ENCODE measurements around the gene RERE. TPM values are rescaled to one million over a fixed set of nuclear protein-coding genes. Genes with fewer than 3 reads are reported as not detected.

Gene RERE
- total RNA-seq, 1 donor from 2014 or later = 64.6 TPM

GRCh38 chr1:8328271-8328670, 489.2 kb downstream of the RERE start:
- Histone ChIP-seq H3K9me3 (no peaks in the 10 kb centered on the region), H3K4me3 (no peak overlapping the region), H3K4me1 (peaks cover 7 to 23% of the 10 kb centered on the region in 2 donors), H3K36me3 (peaks cover 5 to 34% of the 10 kb centered on the region in 2 donors), H3K27ac (no peak overlapping the region), H3K27me3 (no peaks in the 10 kb centered on the region)
- no peak for TF ChIP-seq CTCF (IDR thresholded peaks at IDR 0.05)
- intact Hi-C loops (cut with DNase I) = no loop called here
- no peak for DNase-seq (ENCODE audit: low spot score in 2 of 2)

GRCh38 chr1:8326265-8326664, 491.2 kb downstream of the RERE start:
- no peaks in the 10 kb centered on the region for H3K9me3 ChIP-seq

GRCh38 chr1:8325771-8326170, 491.7 kb downstream of the RERE start:
- H3K4me3 ChIP-seq = no peak overlapping the region
- H3K27me3 ChIP-seq = no peaks in the 10 kb centered on the region
- no peak overlapping the region for H3K27ac ChIP-seq
- H3K36me3 ChIP-seq = peaks cover 5 to 32% of the 10 kb centered on the region in 2 donors
- TF ChIP-seq CTCF (IDR thresholded peaks at IDR 0.05) = no peak
- H3K9me3 ChIP-seq = no peaks in the 10 kb centered on the region
- intact Hi-C loops (cut with DNase I) = no loop called here
- H3K4me1 ChIP-seq = peaks cover 7 to 23% of the 10 kb centered on the region in 2 donors
- no peak for DNase-seq (ENCODE audit: low spot score in 2 of 2)

More at GRCh38 chr1:8326265-8326664, 491.2 kb downstream of the RERE start:
- Histone ChIP-seq H3K27ac (no peak overlapping the region), H3K36me3 (peaks cover 5 to 33% of the 10 kb centered on the region in 2 donors), H3K4me3 (no peak overlapping the region), H3K4me1 (peaks cover 7 to 23% of the 10 kb centered on the region in 2 donors), H3K27me3 (no peaks in the 10 kb centered on the region)
- TF ChIP-seq CTCF (IDR thresholded peaks at IDR 0.05) = no peak
- intact Hi-C loops (cut with DNase I) = no loop called here
- DNase-seq (ENCODE audit: low spot score in 2 of 2) = no peak

- Histone ChIP-seq H3K27ac (peak overlapping the region; percentile 79), H3K36me3 (peaks cover 5 to 29% of the 10 kb centered on the region in 2 donors), H3K4me1 (peaks cover 7 to 17% of the 10 kb centered on the region in 2 donors), H3K4me3 (peak overlapping the region in 1 of 2 donors; percentile 22), H3K9me3 (no peaks in the 10 kb centered on the region), H3K27me3 (no peaks in the 10 kb centered on the region)
- no peak for TF ChIP-seq CTCF (IDR thresholded peaks at IDR 0.05)
- no peak for DNase-seq (ENCODE audit: low spot score in 2 of 2)
- intact Hi-C loops (cut with DNase I) = no loop called here
Observed at GRCh38 chr1:8324176-8324810, 493.1 kb downstream of the RERE start.

GRCh38 chr1:8323706-8324105, 493.7 kb downstream of the RERE start:
- H3K4me3 ChIP-seq = peak overlapping the region in 1 of 2 donors; percentile 22
- peak overlapping the region; percentile 79 for H3K27ac ChIP-seq
- H3K36me3 ChIP-seq = peaks cover 5 to 29% of the 10 kb centered on the region in 2 donors
- H3K4me1 ChIP-seq = peaks cover 7 to 16% of the 10 kb centered on the region in 2 donors
- intact Hi-C loops (cut with DNase I) = no loop called here
- TF ChIP-seq CTCF (IDR thresholded peaks at IDR 0.05) = no peak
- DNase-seq (ENCODE audit: low spot score in 2 of 2) = peak; percentile 20 to 91
- H3K9me3 ChIP-seq = no peaks in the 10 kb centered on the region
- H3K27me3 ChIP-seq = no peaks in the 10 kb centered on the region
